Hepatocyte (in vitro differentiated cells): ENCODE results near the gene ERC2. TPM values are rescaled to one million over a fixed set of nuclear protein-coding genes. Genes with fewer than 3 reads are reported as not detected.
A peak's percentile ranks its signal among the peaks of the same experiment; 100 is the strongest.

Source experiments
- DNase-seq: peaks from one replicate; pipeline ENCODE4 v3.0.0-alpha.2; 2016; ENCODE audit warnings: low spot score
- H2AFZ ChIP-seq: fragments of 200-600 bp; sonication (generic); 2 replicates; pipeline ENCODE4 v1.6.0; 2016; ENCODE audit warnings: antibody characterized with exemption, mild to moderate bottlenecking
- H3K27ac ChIP-seq: fragments of 200-600 bp; sonication (generic); 2 replicates; pipeline ENCODE4 v1.5.1; 2016; ENCODE audit warnings: mild to moderate bottlenecking
- H3K27me3 ChIP-seq: fragments of 200-600 bp; sonication (generic); 2 replicates; pipeline ENCODE4 v1.6.1; 2016
- H3K36me3 ChIP-seq: fragments of 200-600 bp; sonication (generic); replicated peaks from 2 replicates; pipeline ENCODE4 v1.5.1; 2016; ENCODE audit warnings: low read depth; ENCODE audit not compliant: insufficient read depth
- H3K4me1 ChIP-seq: fragments of 200-600 bp; sonication (generic); 2 replicates; pipeline ENCODE4 v1.5.1; 2016; ENCODE audit warnings: mild to moderate bottlenecking, moderate library complexity; ENCODE audit not compliant: insufficient read depth
- H3K4me2 ChIP-seq: fragments of 200-600 bp; sonication (generic); 2 replicates; pipeline ENCODE4 v1.6.0; 2016
- H3K4me3 ChIP-seq: fragments of 200-600 bp; sonication (generic); 2 replicates; pipeline ENCODE4 v1.5.1; 2016; ENCODE audit warnings: mild to moderate bottlenecking
- H3K79me2 ChIP-seq: fragments of 200-600 bp; sonication (generic); 2 replicates; pipeline ENCODE4 v1.6.0; 2017; ENCODE audit warnings: mild to moderate bottlenecking
- H3K9me2 ChIP-seq: fragments of 200-600 bp; sonication (generic); replicated peaks from 2 replicates; pipeline ENCODE4 v1.6.0; 2017; ENCODE audit warnings: mild to moderate bottlenecking; ENCODE audit not compliant: insufficient read depth
- H3K9me3 ChIP-seq: fragments of 200-600 bp; sonication (generic); 2 replicates; pipeline ENCODE4 v1.5.1; 2016; ENCODE audit warnings: low read depth, mild to moderate bottlenecking
- H4K20me1 ChIP-seq: fragments of 200-600 bp; sonication (generic); 2 replicates; pipeline ENCODE4 v1.6.0; 2016; ENCODE audit warnings: mild to moderate bottlenecking; ENCODE audit not compliant: insufficient read depth, poor library complexity, severe bottlenecking
- EZH2 ChIP-seq: fragments of 200-600 bp; sonication (generic); IDR thresholded peaks from 2 replicates; pipeline ENCODE4 v1.6.1; 2016; ENCODE audit warnings: antibody characterized with exemption, mild to moderate bottlenecking, borderline replicate concordance
- EZH2phosphoT487 ChIP-seq: fragments of 200-600 bp; sonication (generic); IDR thresholded peaks from one replicate; pipeline ENCODE4 v1.6.1; 2018; ENCODE audit warnings: antibody characterized with exemption, mild to moderate bottlenecking, low read depth, moderate library complexity; ENCODE audit not compliant: unreplicated experiment, severe bottlenecking
- WGBS: methylation state at CpG from one replicate; pipeline ENCODE4 v1.1.6; 2016; ENCODE audit warnings: low lambda C conversion rate; ENCODE audit errors: missing lambda C conversion rate; 5-methylcytosine and 5-hydroxymethylcytosine counted together
- polyA plus RNA-seq: library from polyadenylated mRNA; unstranded; fragments of >200 nt; fragmentation: Nextera tagmentation; extraction: Ambion mirVana; gene quantifications from 2 replicates; pipeline ENCODE4 v1.2.1, GENCODE V29; 2016
- total RNA-seq: library from RNA; depleted of rRNA; stranded (reverse); fragments of >200 nt; gene quantifications from 2 replicates; pipeline ENCODE4 v1.2.3, GENCODE V29; 2014
- TF ChIP-seq, protein P1 (sequence below): fragments of 200-600 bp; sonication (generic); IDR thresholded peaks from 2 replicates; pipeline ENCODE4 v1.5.1; 2016; ENCODE audit warnings: antibody characterized with exemption, mild to moderate bottlenecking; ENCODE audit not compliant: poor library complexity

The ERC2 gene
- total and polyA plus RNA-seq, 2 experiments from 2014 or later = 1.2 to 5.3 TPM

GRCh38 chr3:56042326-56042951 is 425.8 kb downstream of the ERC2 start:
- peak; percentile 64 for DNase-seq
- H3K4me1 ChIP-seq = no peaks in the 10 kb centered on the region
- no peaks in the 10 kb centered on the region for H3K36me3 ChIP-seq
- no peak for TF ChIP-seq EZH2phosphoT487
- TF ChIP-seq, protein P1, sequence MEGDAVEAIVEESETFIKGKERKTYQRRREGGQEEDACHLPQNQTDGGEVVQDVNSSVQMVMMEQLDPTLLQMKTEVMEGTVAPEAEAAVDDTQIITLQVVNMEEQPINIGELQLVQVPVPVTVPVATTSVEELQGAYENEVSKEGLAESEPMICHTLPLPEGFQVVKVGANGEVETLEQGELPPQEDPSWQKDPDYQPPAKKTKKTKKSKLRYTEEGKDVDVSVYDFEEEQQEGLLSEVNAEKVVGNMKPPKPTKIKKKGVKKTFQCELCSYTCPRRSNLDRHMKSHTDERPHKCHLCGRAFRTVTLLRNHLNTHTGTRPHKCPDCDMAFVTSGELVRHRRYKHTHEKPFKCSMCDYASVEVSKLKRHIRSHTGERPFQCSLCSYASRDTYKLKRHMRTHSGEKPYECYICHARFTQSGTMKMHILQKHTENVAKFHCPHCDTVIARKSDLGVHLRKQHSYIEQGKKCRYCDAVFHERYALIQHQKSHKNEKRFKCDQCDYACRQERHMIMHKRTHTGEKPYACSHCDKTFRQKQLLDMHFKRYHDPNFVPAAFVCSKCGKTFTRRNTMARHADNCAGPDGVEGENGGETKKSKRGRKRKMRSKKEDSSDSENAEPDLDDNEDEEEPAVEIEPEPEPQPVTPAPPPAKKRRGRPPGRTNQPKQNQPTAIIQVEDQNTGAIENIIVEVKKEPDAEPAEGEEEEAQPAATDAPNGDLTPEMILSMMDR = peak; percentile 77
- no peak for TF ChIP-seq EZH2
- H2AFZ ChIP-seq = no peak overlapping the region
- no peaks in the 10 kb centered on the region for H4K20me1 ChIP-seq
- H3K4me2 ChIP-seq = peak overlapping the region; percentile 40
- no peaks in the 10 kb centered on the region for H3K9me2 ChIP-seq
- H3K79me2 ChIP-seq = no peaks in the 10 kb centered on the region
- WGBS = 35% methylated on average over 10 of the region's 10 CpGs
- H3K9me3 ChIP-seq = peaks cover 11% of the 10 kb centered on the region
- no peaks in the 10 kb centered on the region for H3K27me3 ChIP-seq
- H3K27ac ChIP-seq = peak overlapping the region; percentile 36
- no peak overlapping the region for H3K4me3 ChIP-seq

GRCh38 chr3:56025326-56025725 is 442.9 kb downstream of the ERC2 start:
- Histone ChIP-seq H3K4me2 (no peak overlapping the region), H2AFZ (no peak overlapping the region), H3K27ac (no peak overlapping the region), H3K4me3 (no peak overlapping the region), H3K4me1 (no peaks in the 10 kb centered on the region), H3K36me3 (no peaks in the 10 kb centered on the region), H3K79me2 (no peaks in the 10 kb centered on the region), H4K20me1 (no peaks in the 10 kb centered on the region), H3K27me3 (no peaks in the 10 kb centered on the region), H3K9me2 (no peaks in the 10 kb centered on the region), H3K9me3 (no peaks in the 10 kb centered on the region)
- peak; percentile 35 for DNase-seq
- WGBS = 61% methylated on average over 1 of the region's 1 CpG
- TF ChIP-seq, protein P1 = no peak
- TF ChIP-seq EZH2phosphoT487 (no peak), EZH2 (no peak)

DNA sequence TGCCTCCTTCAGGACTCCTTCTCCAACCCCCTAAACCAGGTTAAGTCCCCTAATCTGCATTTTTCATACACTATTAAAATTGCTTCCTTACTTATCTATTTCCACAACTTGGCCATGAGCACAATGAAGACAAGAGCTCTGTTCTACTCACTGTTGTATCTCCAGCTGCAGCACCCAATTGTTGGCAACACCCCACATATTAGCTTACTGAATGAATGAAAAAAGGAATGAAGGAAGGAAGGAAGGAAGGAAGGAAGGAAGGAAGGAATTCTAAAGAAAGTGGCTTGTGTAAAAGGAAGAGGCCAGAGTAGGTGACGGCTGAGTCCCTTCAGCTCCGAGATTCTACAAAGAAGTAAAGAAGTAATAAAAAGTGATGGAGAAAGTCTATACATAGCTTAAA is 444.7 kb downstream of the ERC2 start:
- Histone ChIP-seq H3K4me3 (no peak overlapping the region), H4K20me1 (no peaks in the 10 kb centered on the region), H3K27me3 (no peaks in the 10 kb centered on the region), H3K36me3 (no peaks in the 10 kb centered on the region), H3K79me2 (no peaks in the 10 kb centered on the region), H3K27ac (no peak overlapping the region), H2AFZ (no peak overlapping the region), H3K4me2 (no peak overlapping the region), H3K9me3 (no peaks in the 10 kb centered on the region), H3K4me1 (no peaks in the 10 kb centered on the region), H3K9me2 (no peaks in the 10 kb centered on the region)
- DNase-seq = no peak
- no peak for TF ChIP-seq EZH2
- no peak for TF ChIP-seq EZH2phosphoT487
- 94% methylated on average over 2 of the region's 2 CpGs for whole genome bisulfite sequencing

DNA sequence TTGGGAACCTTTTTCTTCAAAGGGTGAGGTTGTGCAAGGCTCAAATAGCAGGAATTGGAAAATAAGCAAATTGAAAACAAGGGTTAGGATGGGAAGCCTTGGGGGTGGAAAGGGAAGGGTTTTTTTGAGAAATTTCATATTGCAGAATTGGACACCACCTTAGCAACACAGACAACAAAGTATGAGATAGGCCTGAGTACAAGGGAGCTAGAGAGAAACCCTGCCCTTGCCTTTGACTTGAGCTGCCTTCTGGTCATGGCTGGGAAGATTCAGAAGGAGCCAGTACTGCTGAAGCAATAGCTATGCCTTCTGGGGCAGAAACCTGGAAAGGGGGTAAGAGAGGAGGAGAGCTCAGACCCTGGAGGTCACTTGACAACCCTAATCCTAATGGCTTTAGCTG is 445.6 kb downstream of the ERC2 start:
- Histone ChIP-seq H3K9me2 (no peaks in the 10 kb centered on the region), H2AFZ (no peak overlapping the region), H3K4me2 (no peak overlapping the region), H3K27me3 (no peaks in the 10 kb centered on the region), H3K4me1 (no peaks in the 10 kb centered on the region), H3K9me3 (no peaks in the 10 kb centered on the region), H4K20me1 (no peaks in the 10 kb centered on the region), H3K36me3 (no peaks in the 10 kb centered on the region), H3K27ac (no peak overlapping the region), H3K4me3 (no peak overlapping the region), H3K79me2 (no peaks in the 10 kb centered on the region)
- no peak for DNase-seq
- TF ChIP-seq, protein P1 = no peak
- TF ChIP-seq EZH2 (no peak), EZH2phosphoT487 (no peak)
